Measurements from ENCODE around the gene NRG3.
"Not testable (repeated sequence)": the region's sequence is repeated elsewhere in the genome, so short reads cannot be mapped to it uniquely, and the experiment has no call there.

The NRG3 gene

GRCh38 chr10:82953331-82953730 is 1078.3 kb downstream of the NRG3 start:
- H3K4me1 Mint-ChIP-seq (ENCODE audit: low read depth in 2 of 2): no peaks in the 10 kb centered on the region
- no peak for ATAC-seq (replicated peaks)
- no peaks in the 10 kb centered on the region for H3K27me3 Mint-ChIP-seq
- H3K9me3 Mint-ChIP-seq: peaks cover 4 to 11% of the 10 kb centered on the region in 2 donors
- no peak overlapping the region for H3K27ac Mint-ChIP-seq
- peaks cover 5% of the 10 kb centered on the region for H3K36me3 Mint-ChIP-seq (ENCODE audit: insufficient read depth)
- DNase-seq: no peak
- H3K4me3 Mint-ChIP-seq: no peak overlapping the region

- ATAC-seq (replicated peaks) (no peak), DNase-seq (no peak)
- no peaks in the 10 kb centered on the region for H3K27me3 Mint-ChIP-seq
- peaks cover 5% of the 10 kb centered on the region for H3K36me3 Mint-ChIP-seq (ENCODE audit: insufficient read depth)
- H3K4me3 Mint-ChIP-seq: no peak overlapping the region
- peaks cover 4 to 11% of the 10 kb centered on the region in 2 donors for H3K9me3 Mint-ChIP-seq
- H3K27ac Mint-ChIP-seq: no peak overlapping the region
- no peaks in the 10 kb centered on the region for H3K4me1 Mint-ChIP-seq (ENCODE audit: low read depth in 2 of 2)
These were observed 1078.9 kb downstream of the NRG3 start for GRCh38 chr10:82953909-82954308.

GRCh38 chr10:82960421-82961060 is 1085.5 kb downstream of the NRG3 start:
- not testable (repeated sequence) for H3K4me1 Mint-ChIP-seq (ENCODE audit: low read depth in 2 of 2); ATAC-seq (replicated peaks); DNase-seq; H3K27ac Mint-ChIP-seq; H3K4me3 Mint-ChIP-seq; H3K27me3 Mint-ChIP-seq; H3K9me3 Mint-ChIP-seq; H3K36me3 Mint-ChIP-seq (ENCODE audit: insufficient read depth)

GRCh38 chr10:82961864-82962263 is 1086.9 kb downstream of the NRG3 start:
- ATAC-seq (replicated peaks) (no peak), DNase-seq (no peak)
- H3K27ac Mint-ChIP-seq: no peak overlapping the region
- H3K4me1 Mint-ChIP-seq (ENCODE audit: low read depth in 2 of 2): no peaks in the 10 kb centered on the region
- H3K9me3 Mint-ChIP-seq: peaks cover 0 to 5% of the 10 kb centered on the region in 2 donors
- H3K36me3 Mint-ChIP-seq (ENCODE audit: insufficient read depth): no peaks in the 10 kb centered on the region
- H3K27me3 Mint-ChIP-seq: no peaks in the 10 kb centered on the region
- no peak overlapping the region for H3K4me3 Mint-ChIP-seq

- Mint-ChIP-seq H3K27ac (no peak overlapping the region), H3K36me3 (ENCODE audit: insufficient read depth) (no peaks in the 10 kb centered on the region), H3K27me3 (no peaks in the 10 kb centered on the region), H3K4me1 (ENCODE audit: low read depth in 2 of 2) (no peaks in the 10 kb centered on the region), H3K9me3 (peaks cover 5 to 11% of the 10 kb centered on the region in 2 donors), H3K4me3 (no peak overlapping the region)
- DNase-seq (no peak), ATAC-seq (replicated peaks) (no peak)
These were observed 1091.1 kb downstream of the NRG3 start for GRCh38 chr10:82966130-82966529.

- Mint-ChIP-seq H3K27me3 (no peaks in the 10 kb centered on the region), H3K36me3 (ENCODE audit: insufficient read depth) (no peaks in the 10 kb centered on the region), H3K9me3 (peaks cover 5 to 11% of the 10 kb centered on the region in 2 donors), H3K4me3 (no peak overlapping the region), H3K27ac (no peak overlapping the region), H3K4me1 (ENCODE audit: low read depth in 2 of 2) (no peaks in the 10 kb centered on the region)
- no peak for ATAC-seq (replicated peaks)
- no peak for DNase-seq
These were observed 1093.5 kb downstream of the NRG3 start for GRCh38 chr10:82968533-82968932.

GRCh38 chr10:82969405-82969804 is 1094.4 kb downstream of the NRG3 start:
- no peak for ATAC-seq (replicated peaks)
- Mint-ChIP-seq H3K36me3 (ENCODE audit: insufficient read depth) (no peaks in the 10 kb centered on the region), H3K4me3 (no peak overlapping the region), H3K27ac (no peak overlapping the region), H3K4me1 (ENCODE audit: low read depth in 2 of 2) (no peaks in the 10 kb centered on the region), H3K9me3 (peaks cover 5 to 11% of the 10 kb centered on the region in 2 donors), H3K27me3 (no peaks in the 10 kb centered on the region)
- DNase-seq: no peak

GRCh38 chr10:82980321-82980720 is 1105.3 kb downstream of the NRG3 start:
- Mint-ChIP-seq H3K27me3 (no peaks in the 10 kb centered on the region), H3K4me1 (ENCODE audit: low read depth in 2 of 2) (no peaks in the 10 kb centered on the region), H3K9me3 (peaks cover 6% of the 10 kb centered on the region in 2 donors), H3K27ac (no peak overlapping the region), H3K36me3 (ENCODE audit: insufficient read depth) (no peaks in the 10 kb centered on the region), H3K4me3 (no peak overlapping the region)
- no peak for ATAC-seq (replicated peaks)
- no peak for DNase-seq

- H3K4me3 Mint-ChIP-seq: no peak overlapping the region
- ATAC-seq (replicated peaks): no peak
- H3K27ac Mint-ChIP-seq: no peak overlapping the region
- no peaks in the 10 kb centered on the region for H3K36me3 Mint-ChIP-seq (ENCODE audit: insufficient read depth)
- DNase-seq: no peak
- H3K9me3 Mint-ChIP-seq: peaks cover 6 to 13% of the 10 kb centered on the region in 2 donors
- H3K4me1 Mint-ChIP-seq (ENCODE audit: low read depth in 2 of 2): no peaks in the 10 kb centered on the region
- no peaks in the 10 kb centered on the region for H3K27me3 Mint-ChIP-seq
These were observed 1106.2 kb downstream of the NRG3 start for GRCh38 chr10:82981137-82981723.

- H3K36me3 Mint-ChIP-seq (ENCODE audit: insufficient read depth): no peaks in the 10 kb centered on the region
- no peaks in the 10 kb centered on the region for H3K4me1 Mint-ChIP-seq (ENCODE audit: low read depth in 2 of 2)
- H3K4me3 Mint-ChIP-seq: no peak overlapping the region
- DNase-seq (no peak), ATAC-seq (replicated peaks) (no peak)
- H3K9me3 Mint-ChIP-seq: peaks cover 6 to 15% of the 10 kb centered on the region in 2 donors
- no peaks in the 10 kb centered on the region for H3K27me3 Mint-ChIP-seq
- no peak overlapping the region for H3K27ac Mint-ChIP-seq
These were observed 1107.2 kb downstream of the NRG3 start for GRCh38 chr10:82982110-82982608.

GRCh38 chr10:82986216-82986615 is 1111.2 kb downstream of the NRG3 start:
- no peak for ATAC-seq (replicated peaks)
- Mint-ChIP-seq H3K9me3 (peaks cover 4 to 15% of the 10 kb centered on the region in 2 donors), H3K4me3 (no peak overlapping the region), H3K36me3 (ENCODE audit: insufficient read depth) (no peaks in the 10 kb centered on the region), H3K4me1 (ENCODE audit: low read depth in 2 of 2) (no peaks in the 10 kb centered on the region), H3K27ac (no peak overlapping the region), H3K27me3 (no peaks in the 10 kb centered on the region)
- DNase-seq: no peak

- H3K27me3 Mint-ChIP-seq; H3K36me3 Mint-ChIP-seq (ENCODE audit: insufficient read depth); H3K4me1 Mint-ChIP-seq (ENCODE audit: low read depth in 2 of 2); DNase-seq; H3K4me3 Mint-ChIP-seq; ATAC-seq (replicated peaks); H3K27ac Mint-ChIP-seq: not testable (repeated sequence)
- H3K9me3 Mint-ChIP-seq: peaks cover 14 to 20% of the 10 kb centered on the region in 2 donors
These were observed 1131.5 kb downstream of the NRG3 start for GRCh38 chr10:83006479-83006878.

GRCh38 chr10:83007510-83007909 is 1132.5 kb downstream of the NRG3 start:
- H3K27ac Mint-ChIP-seq: no peak overlapping the region
- peaks cover 12% of the 10 kb centered on the region in 2 donors for H3K9me3 Mint-ChIP-seq
- no peaks in the 10 kb centered on the region for H3K27me3 Mint-ChIP-seq
- no peaks in the 10 kb centered on the region for H3K4me1 Mint-ChIP-seq (ENCODE audit: low read depth in 2 of 2)
- H3K4me3 Mint-ChIP-seq: no peak overlapping the region
- no peaks in the 10 kb centered on the region for H3K36me3 Mint-ChIP-seq (ENCODE audit: insufficient read depth)
- DNase-seq (no peak), ATAC-seq (replicated peaks) (no peak)

GRCh38 chr10:83012866-83013265 is 1137.9 kb downstream of the NRG3 start:
- no peak for ATAC-seq (replicated peaks)
- H3K9me3 Mint-ChIP-seq: peaks cover 0 to 4% of the 10 kb centered on the region in 2 donors

More at GRCh38 chr10:83012866-83013265, 1137.9 kb downstream of the NRG3 start:
- Mint-ChIP-seq H3K36me3 (ENCODE audit: insufficient read depth) (no peaks in the 10 kb centered on the region), H3K27ac (no peak overlapping the region), H3K27me3 (no peaks in the 10 kb centered on the region), H3K4me3 (no peak overlapping the region), H3K4me1 (ENCODE audit: low read depth in 2 of 2) (no peaks in the 10 kb centered on the region)
- no peak for DNase-seq
